WTC11 (cell line): Measurements from ENCODE around the gene HLA-DPA1.

Source experiments
- ETV6 ChIP-seq: sonication (generic); formaldehyde crosslinking; IDR thresholded peaks from 2 replicates; pipeline ENCODE4 v1.8.1; 2022; ENCODE audit warnings: mild to moderate bottlenecking, missing genetic modification reagents
- FOXJ3 ChIP-seq: sonication (generic); formaldehyde crosslinking; IDR thresholded peaks from 2 replicates; pipeline ENCODE4 v1.9.0; 2021; ENCODE audit warnings: missing genetic modification reagents, mild to moderate bottlenecking, borderline replicate concordance
- JUN ChIP-seq: sonication (generic); formaldehyde crosslinking; IDR thresholded peaks from 2 replicates; pipeline ENCODE4 v1.8.0; 2023; ENCODE audit warnings: mild to moderate bottlenecking, missing genetic modification reagents
- MAX ChIP-seq: sonication (generic); formaldehyde crosslinking; IDR thresholded peaks from 2 replicates; pipeline ENCODE4 v1.8.0; 2022; ENCODE audit warnings: mild to moderate bottlenecking, missing genetic modification reagents
- NR1H2 ChIP-seq: sonication (generic); formaldehyde crosslinking; IDR thresholded peaks from 2 replicates; pipeline ENCODE4 v1.9.0; 2021; ENCODE audit warnings: mild to moderate bottlenecking, moderate library complexity, missing genetic modification reagents
- NR2C2 ChIP-seq: sonication (generic); formaldehyde crosslinking; IDR thresholded peaks from 2 replicates; pipeline ENCODE4 v1.8.0; 2022; ENCODE audit warnings: mild to moderate bottlenecking, missing genetic modification reagents
- NR3C1 ChIP-seq: sonication (generic); formaldehyde crosslinking; conservative IDR thresholded peaks from 2 replicates; pipeline ENCODE4 v1.8.1; 2023; ENCODE audit warnings: low read depth, mild to moderate bottlenecking, missing genetic modification reagents
- ZNF219 ChIP-seq: sonication (generic); formaldehyde crosslinking; IDR thresholded peaks from 2 replicates; pipeline ENCODE4 v1.8.0; 2023; ENCODE audit warnings: missing genetic modification reagents, mild to moderate bottlenecking, borderline replicate concordance
- TF ChIP-seq, protein P1 (sequence below): fragments of 200-600 bp; IDR thresholded peaks from 2 replicates; pipeline ENCODE4 v1.8.0; 2022; ENCODE audit warnings: antibody characterized with exemption
- TF ChIP-seq, protein P2 (sequence below): sonication (generic); formaldehyde crosslinking; IDR thresholded peaks from 2 replicates; pipeline ENCODE4 v1.8.1; 2023; ENCODE audit warnings: mild to moderate bottlenecking, missing genetic modification reagents, moderate library complexity
- TF ChIP-seq, protein P3 (sequence below): sonication (generic); formaldehyde crosslinking; IDR thresholded peaks from 2 replicates; pipeline ENCODE4 v1.8.0; 2022; ENCODE audit warnings: missing genetic modification reagents
- TF ChIP-seq, protein P4 (sequence below): sonication (generic); formaldehyde crosslinking; IDR thresholded peaks from 2 replicates; pipeline ENCODE4 v1.8.0; 2023; ENCODE audit warnings: missing genetic modification reagents, mild to moderate bottlenecking, borderline replicate concordance
- TF ChIP-seq, protein P5 (sequence below): sonication (generic); formaldehyde crosslinking; IDR thresholded peaks from 2 replicates; pipeline ENCODE4 v1.8.1; 2023; ENCODE audit warnings: mild to moderate bottlenecking, missing genetic modification reagents

DNA sequence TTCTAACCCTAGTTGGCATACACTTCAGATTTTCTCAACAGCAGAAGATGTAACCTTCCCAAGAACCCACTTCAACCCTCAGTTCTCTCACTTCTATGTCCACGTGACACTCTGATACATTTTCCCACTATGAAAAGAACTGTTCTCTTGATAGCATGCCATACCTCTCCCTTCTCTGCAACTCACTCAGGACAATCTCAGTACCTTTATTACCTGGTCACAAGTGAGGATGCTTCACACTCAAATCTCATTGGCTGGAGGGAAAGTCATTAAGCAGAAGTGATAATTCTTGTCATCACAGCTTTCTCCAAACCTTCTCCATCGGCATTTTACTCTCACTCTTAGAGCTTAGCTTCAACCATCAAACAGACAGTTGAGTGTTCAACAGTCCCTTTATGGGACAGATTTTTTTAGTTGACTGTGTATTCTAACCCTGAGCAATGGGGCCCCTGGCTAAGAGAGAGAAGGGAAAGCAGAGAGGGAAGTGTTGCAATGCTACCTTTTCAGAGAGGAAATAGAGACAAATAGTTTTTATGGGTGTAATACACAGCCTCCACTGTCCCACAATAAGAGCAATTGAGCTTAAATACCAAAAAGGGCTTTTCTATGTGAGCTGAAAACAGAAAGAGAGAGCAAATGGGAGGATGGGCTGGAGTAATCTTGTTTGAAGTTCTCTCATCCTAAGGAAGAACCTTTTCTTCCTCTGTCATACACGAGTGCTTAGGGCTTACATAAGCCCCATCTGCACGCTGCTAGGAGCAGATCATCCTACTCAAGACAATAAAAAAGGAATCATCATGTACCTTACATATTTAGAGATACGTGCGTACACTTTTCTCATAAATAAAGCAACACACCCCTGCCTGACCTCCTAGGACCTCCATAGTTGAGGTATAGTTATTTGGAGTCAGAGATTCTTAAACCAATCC lies 16.0 kb downstream of the HLA-DPA1 start:
- TF ChIP-seq, protein P1, sequence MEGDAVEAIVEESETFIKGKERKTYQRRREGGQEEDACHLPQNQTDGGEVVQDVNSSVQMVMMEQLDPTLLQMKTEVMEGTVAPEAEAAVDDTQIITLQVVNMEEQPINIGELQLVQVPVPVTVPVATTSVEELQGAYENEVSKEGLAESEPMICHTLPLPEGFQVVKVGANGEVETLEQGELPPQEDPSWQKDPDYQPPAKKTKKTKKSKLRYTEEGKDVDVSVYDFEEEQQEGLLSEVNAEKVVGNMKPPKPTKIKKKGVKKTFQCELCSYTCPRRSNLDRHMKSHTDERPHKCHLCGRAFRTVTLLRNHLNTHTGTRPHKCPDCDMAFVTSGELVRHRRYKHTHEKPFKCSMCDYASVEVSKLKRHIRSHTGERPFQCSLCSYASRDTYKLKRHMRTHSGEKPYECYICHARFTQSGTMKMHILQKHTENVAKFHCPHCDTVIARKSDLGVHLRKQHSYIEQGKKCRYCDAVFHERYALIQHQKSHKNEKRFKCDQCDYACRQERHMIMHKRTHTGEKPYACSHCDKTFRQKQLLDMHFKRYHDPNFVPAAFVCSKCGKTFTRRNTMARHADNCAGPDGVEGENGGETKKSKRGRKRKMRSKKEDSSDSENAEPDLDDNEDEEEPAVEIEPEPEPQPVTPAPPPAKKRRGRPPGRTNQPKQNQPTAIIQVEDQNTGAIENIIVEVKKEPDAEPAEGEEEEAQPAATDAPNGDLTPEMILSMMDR = no peak
- TF ChIP-seq, protein P2, sequence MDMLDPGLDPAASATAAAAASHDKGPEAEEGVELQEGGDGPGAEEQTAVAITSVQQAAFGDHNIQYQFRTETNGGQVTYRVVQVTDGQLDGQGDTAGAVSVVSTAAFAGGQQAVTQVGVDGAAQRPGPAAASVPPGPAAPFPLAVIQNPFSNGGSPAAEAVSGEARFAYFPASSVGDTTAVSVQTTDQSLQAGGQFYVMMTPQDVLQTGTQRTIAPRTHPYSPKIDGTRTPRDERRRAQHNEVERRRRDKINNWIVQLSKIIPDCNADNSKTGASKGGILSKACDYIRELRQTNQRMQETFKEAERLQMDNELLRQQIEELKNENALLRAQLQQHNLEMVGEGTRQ (CRISPR knock-in tag) = no peak
- TF ChIP-seq, protein P3, sequence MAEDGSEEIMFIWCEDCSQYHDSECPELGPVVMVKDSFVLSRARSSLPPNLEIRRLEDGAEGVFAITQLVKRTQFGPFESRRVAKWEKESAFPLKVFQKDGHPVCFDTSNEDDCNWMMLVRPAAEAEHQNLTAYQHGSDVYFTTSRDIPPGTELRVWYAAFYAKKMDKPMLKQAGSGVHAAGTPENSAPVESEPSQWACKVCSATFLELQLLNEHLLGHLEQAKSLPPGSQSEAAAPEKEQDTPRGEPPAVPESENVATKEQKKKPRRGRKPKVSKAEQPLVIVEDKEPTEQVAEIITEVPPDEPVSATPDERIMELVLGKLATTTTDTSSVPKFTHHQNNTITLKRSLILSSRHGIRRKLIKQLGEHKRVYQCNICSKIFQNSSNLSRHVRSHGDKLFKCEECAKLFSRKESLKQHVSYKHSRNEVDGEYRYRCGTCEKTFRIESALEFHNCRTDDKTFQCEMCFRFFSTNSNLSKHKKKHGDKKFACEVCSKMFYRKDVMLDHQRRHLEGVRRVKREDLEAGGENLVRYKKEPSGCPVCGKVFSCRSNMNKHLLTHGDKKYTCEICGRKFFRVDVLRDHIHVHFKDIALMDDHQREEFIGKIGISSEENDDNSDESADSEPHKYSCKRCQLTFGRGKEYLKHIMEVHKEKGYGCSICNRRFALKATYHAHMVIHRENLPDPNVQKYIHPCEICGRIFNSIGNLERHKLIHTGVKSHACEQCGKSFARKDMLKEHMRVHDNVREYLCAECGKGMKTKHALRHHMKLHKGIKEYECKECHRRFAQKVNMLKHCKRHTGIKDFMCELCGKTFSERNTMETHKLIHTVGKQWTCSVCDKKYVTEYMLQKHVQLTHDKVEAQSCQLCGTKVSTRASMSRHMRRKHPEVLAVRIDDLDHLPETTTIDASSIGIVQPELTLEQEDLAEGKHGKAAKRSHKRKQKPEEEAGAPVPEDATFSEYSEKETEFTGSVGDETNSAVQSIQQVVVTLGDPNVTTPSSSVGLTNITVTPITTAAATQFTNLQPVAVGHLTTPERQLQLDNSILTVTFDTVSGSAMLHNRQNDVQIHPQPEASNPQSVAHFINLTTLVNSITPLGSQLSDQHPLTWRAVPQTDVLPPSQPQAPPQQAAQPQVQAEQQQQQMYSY (CRISPR knock-in tag) = no peak
- no peak for TF ChIP-seq JUN
- TF ChIP-seq, protein P4, sequence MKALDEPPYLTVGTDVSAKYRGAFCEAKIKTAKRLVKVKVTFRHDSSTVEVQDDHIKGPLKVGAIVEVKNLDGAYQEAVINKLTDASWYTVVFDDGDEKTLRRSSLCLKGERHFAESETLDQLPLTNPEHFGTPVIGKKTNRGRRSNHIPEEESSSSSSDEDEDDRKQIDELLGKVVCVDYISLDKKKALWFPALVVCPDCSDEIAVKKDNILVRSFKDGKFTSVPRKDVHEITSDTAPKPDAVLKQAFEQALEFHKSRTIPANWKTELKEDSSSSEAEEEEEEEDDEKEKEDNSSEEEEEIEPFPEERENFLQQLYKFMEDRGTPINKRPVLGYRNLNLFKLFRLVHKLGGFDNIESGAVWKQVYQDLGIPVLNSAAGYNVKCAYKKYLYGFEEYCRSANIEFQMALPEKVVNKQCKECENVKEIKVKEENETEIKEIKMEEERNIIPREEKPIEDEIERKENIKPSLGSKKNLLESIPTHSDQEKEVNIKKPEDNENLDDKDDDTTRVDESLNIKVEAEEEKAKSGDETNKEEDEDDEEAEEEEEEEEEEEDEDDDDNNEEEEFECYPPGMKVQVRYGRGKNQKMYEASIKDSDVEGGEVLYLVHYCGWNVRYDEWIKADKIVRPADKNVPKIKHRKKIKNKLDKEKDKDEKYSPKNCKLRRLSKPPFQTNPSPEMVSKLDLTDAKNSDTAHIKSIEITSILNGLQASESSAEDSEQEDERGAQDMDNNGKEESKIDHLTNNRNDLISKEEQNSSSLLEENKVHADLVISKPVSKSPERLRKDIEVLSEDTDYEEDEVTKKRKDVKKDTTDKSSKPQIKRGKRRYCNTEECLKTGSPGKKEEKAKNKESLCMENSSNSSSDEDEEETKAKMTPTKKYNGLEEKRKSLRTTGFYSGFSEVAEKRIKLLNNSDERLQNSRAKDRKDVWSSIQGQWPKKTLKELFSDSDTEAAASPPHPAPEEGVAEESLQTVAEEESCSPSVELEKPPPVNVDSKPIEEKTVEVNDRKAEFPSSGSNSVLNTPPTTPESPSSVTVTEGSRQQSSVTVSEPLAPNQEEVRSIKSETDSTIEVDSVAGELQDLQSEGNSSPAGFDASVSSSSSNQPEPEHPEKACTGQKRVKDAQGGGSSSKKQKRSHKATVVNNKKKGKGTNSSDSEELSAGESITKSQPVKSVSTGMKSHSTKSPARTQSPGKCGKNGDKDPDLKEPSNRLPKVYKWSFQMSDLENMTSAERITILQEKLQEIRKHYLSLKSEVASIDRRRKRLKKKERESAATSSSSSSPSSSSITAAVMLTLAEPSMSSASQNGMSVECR = no peak
- TF ChIP-seq FOXJ3 (CRISPR knock-in tag) = no peak
- TF ChIP-seq, protein P5, sequence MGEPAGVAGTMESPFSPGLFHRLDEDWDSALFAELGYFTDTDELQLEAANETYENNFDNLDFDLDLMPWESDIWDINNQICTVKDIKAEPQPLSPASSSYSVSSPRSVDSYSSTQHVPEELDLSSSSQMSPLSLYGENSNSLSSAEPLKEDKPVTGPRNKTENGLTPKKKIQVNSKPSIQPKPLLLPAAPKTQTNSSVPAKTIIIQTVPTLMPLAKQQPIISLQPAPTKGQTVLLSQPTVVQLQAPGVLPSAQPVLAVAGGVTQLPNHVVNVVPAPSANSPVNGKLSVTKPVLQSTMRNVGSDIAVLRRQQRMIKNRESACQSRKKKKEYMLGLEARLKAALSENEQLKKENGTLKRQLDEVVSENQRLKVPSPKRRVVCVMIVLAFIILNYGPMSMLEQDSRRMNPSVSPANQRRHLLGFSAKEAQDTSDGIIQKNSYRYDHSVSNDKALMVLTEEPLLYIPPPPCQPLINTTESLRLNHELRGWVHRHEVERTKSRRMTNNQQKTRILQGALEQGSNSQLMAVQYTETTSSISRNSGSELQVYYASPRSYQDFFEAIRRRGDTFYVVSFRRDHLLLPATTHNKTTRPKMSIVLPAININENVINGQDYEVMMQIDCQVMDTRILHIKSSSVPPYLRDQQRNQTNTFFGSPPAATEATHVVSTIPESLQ (CRISPR knock-in tag) = no peak
- TF ChIP-seq NR2C2 (CRISPR knock-in tag) = no peak
- TF ChIP-seq NR3C1 (CRISPR knock-in tag) = no peak
- TF ChIP-seq ETV6 = no peak
- TF ChIP-seq NR1H2 (CRISPR knock-in tag) = no peak
- no peak for TF ChIP-seq MAX (CRISPR knock-in tag)
- no peak for TF ChIP-seq ZNF219 (CRISPR knock-in tag)
